GM10248 (cell line): ENCODE data around the gene PID1.

Experiments used
- CTCF ChIA-PET: fragments of 300-600 bp; sonication (Branson Sonifier 250); formaldehyde crosslinking; extraction: SDS; loops from one replicate; lab custom pipeline; 2021; ENCODE audit warnings: antibody characterized with exemption; lab: Yijun Ruan, JAX
- POLR2A ChIA-PET: fragments of 350-650 bp; sonication (Branson Sonifier 250); formaldehyde crosslinking; extraction: SDS; loops from one replicate; lab custom pipeline; 2020; ENCODE audit warnings: antibody characterized with exemption; lab: Yijun Ruan, JAX
- DNase-seq: peaks from one replicate; pipeline ENCODE4 v3.0.0; 2012; ENCODE audit errors: extremely low spot score
- TF ChIP-seq, protein P1 (sequence below): IDR thresholded peaks from 2 replicates; pipeline ENCODE4 v1.5.1; 2012; ENCODE audit warnings: mild to moderate bottlenecking, low read depth; ENCODE audit errors: extremely low read depth, missing control alignments, control extremely low read depth

The PID1 gene

DNA sequence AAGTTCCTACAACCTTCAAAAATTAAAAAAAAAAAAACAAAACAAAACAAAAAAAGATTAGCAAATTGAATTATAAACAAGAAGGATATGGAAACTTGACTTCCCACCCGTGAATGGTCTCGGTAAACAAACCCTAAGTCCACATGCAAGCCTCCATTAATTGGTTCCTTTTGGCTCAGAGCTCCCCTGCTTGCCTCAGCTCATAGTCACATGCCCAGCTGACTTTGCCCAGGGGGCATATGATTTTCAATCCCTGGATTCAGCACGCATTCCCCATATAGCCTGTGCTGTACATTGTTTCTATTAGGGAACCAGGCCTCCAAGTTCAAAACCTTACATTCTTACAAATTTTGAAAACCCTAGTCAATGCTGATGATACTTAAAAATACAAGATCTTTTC, 95.0 kb downstream of the PID1 start:
- ChIA-PET CTCF (no interaction called here), POLR2A (no interaction called here)
- TF ChIP-seq, protein P1, sequence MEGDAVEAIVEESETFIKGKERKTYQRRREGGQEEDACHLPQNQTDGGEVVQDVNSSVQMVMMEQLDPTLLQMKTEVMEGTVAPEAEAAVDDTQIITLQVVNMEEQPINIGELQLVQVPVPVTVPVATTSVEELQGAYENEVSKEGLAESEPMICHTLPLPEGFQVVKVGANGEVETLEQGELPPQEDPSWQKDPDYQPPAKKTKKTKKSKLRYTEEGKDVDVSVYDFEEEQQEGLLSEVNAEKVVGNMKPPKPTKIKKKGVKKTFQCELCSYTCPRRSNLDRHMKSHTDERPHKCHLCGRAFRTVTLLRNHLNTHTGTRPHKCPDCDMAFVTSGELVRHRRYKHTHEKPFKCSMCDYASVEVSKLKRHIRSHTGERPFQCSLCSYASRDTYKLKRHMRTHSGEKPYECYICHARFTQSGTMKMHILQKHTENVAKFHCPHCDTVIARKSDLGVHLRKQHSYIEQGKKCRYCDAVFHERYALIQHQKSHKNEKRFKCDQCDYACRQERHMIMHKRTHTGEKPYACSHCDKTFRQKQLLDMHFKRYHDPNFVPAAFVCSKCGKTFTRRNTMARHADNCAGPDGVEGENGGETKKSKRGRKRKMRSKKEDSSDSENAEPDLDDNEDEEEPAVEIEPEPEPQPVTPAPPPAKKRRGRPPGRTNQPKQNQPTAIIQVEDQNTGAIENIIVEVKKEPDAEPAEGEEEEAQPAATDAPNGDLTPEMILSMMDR = no peak
- no peak for DNase-seq

GRCh38 chr2:229175497-229175863, 95.6 kb downstream of the PID1 start:
- ChIA-PET POLR2A (no interaction called here), CTCF (no interaction called here)

DNA sequence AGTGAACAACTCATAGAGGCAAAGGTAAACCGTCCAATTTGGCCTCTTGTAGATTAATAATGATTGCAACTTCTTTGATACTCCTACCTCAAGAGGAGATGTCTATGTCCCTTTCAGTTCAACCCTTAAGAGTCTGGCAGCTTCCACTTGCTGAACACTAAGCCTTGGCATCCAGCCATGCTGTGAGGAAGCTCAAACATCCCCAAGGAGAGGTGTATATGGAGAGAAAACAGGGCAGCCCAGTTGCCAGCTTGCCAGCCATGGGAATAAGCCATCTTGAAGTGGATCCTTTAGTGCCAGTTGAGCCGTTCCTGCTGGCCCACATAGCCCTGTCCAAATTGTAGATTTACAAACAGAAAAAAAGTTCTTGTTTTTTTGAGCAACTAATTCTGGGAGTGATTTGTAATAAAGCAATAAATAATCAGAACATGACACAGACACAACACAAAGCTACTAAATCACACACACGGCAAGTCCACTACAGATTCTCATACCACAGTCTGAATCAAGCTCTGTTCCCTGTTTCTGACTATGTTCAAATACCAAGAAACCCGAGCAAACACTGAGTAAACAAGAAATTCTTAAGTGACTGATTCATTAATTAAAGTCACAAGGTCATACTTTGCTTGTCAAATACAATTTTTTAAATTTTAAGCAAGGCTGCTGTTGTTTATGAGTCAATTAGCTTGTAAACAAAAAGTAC, 96.1 kb downstream of the PID1 start:
- no peak for DNase-seq
- TF ChIP-seq, protein P1 = no peak
- ChIA-PET CTCF (interaction anchor here (1.3 kb wide), 1 partner anchor 12 kb away, joined by 3 read pairs; no protein-coding TSS in a partner anchor), POLR2A (no interaction called here)

More at GRCh38 chr2:229175497-229175863, 95.6 kb downstream of the PID1 start:
- no peak for DNase-seq
- TF ChIP-seq, protein P1 = no peak

GRCh38 chr2:229173825-229174359, 97.2 kb downstream of the PID1 start:
- POLR2A ChIA-PET = no interaction called here
- TF ChIP-seq, protein P1 = no peak
- DNase-seq = no peak
- CTCF ChIA-PET = interaction anchor here (1.0 to 1.6 kb wide), 4 partner anchors 9 to 25 kb away, joined by 3 to 4 read pairs (median 4); no protein-coding TSS in a partner anchor

- CTCF ChIA-PET = no interaction called here
- no peak for DNase-seq
- POLR2A ChIA-PET = no interaction called here
- TF ChIP-seq, protein P1 = no peak
Observed at GRCh38 chr2:229170916-229171315, 100.2 kb downstream of the PID1 start.

- TF ChIP-seq, protein P1 = no peak
- ChIA-PET CTCF (interaction anchor here (1.2 kb wide), 1 partner anchor 8 kb away, joined by 4 read pairs; no protein-coding TSS in a partner anchor), POLR2A (no interaction called here)
- no peak for DNase-seq
Observed at GRCh38 chr2:229170171-229170570, 100.9 kb downstream of the PID1 start.
